Ishikawa (cell line): ENCODE measurements around the gene CCL11.

Experiments used
- CEBPB ChIP-seq: IDR thresholded peaks from 2 replicates; pipeline ENCODE4 v1.6.1; 2012
- EP300 ChIP-seq: IDR thresholded peaks from 2 replicates; pipeline ENCODE4 v1.6.1; 2012; ENCODE audit warnings: borderline replicate concordance
- RAD21 ChIP-seq: IDR thresholded peaks from 2 replicates; pipeline ENCODE4 v1.6.1; 2012; ENCODE audit warnings: low read depth
- TEAD4 ChIP-seq: IDR thresholded peaks from 2 replicates; pipeline ENCODE4 v1.6.1; 2012
- YY1 ChIP-seq: IDR thresholded peaks from 2 replicates; pipeline ENCODE4 v1.6.1; 2012; ENCODE audit warnings: low read depth
- ZBTB7A ChIP-seq: IDR thresholded peaks from 2 replicates; pipeline ENCODE4 v1.6.1; 2012; ENCODE audit warnings: low read depth

- TF ChIP-seq RAD21, result no peak
- TF ChIP-seq TEAD4, result no peak
- no peak for TF ChIP-seq ZBTB7A
- no peak for TF ChIP-seq EP300
- TF ChIP-seq CEBPB, result no peak
- TF ChIP-seq YY1, result no peak
Measured at GRCh38 chr17:34305061-34305460, 19.5 kb downstream of the CCL11 start.
